Mesothelial cell of epicardium (in vitro differentiated cells): ENCODE data around the gene KEL. TPM values are rescaled to one million over a fixed set of nuclear protein-coding genes. Genes with fewer than 3 reads are reported as not detected.

Source experiments
- DNase-seq, 2 experiments: peaks; one replicate each; pipeline ENCODE4 v3.0.0; 2021; ENCODE audit warnings: low spot score in 2 of 2; ENCODE audit not compliant: unreplicated experiment in 2 of 2
- H3K27ac Mint-ChIP-seq: 2 replicates; pipeline ENCODE4 v1.8.0; 2021; ENCODE audit warnings: mixed read lengths
- H3K27me3 Mint-ChIP-seq: 2 replicates; pipeline ENCODE4 v1.8.0; 2021; ENCODE audit warnings: low read depth, mixed read lengths
- H3K36me3 Mint-ChIP-seq: 2 replicates; pipeline ENCODE4 v1.8.0; 2021; ENCODE audit warnings: mixed read lengths
- H3K4me1 Mint-ChIP-seq: 2 replicates; pipeline ENCODE4 v1.8.0; 2021; ENCODE audit warnings: mixed read lengths
- H3K4me3 Mint-ChIP-seq: 2 replicates; pipeline ENCODE4 v1.8.0; 2021; ENCODE audit warnings: mild to moderate bottlenecking, moderate library complexity, mixed read lengths
- H3K9me3 Mint-ChIP-seq: 2 replicates; pipeline ENCODE4 v1.8.0; 2021; ENCODE audit warnings: mixed read lengths
- CTCF ChIP-seq: fragments of 200-600 bp; sonication (generic); IDR thresholded peaks from one replicate; pipeline ENCODE4 v1.5.0; 2021; ENCODE audit warnings: antibody characterized with exemption; ENCODE audit not compliant: unreplicated experiment
- total RNA-seq: library from RNA; stranded (reverse); gene quantifications from 3 replicates; pipeline ENCODE4 v1.2.1, GENCODE V29; 2021

KEL gene
- total RNA-seq, 1 donor from 2014 or later = 2.3 TPM

- Mint-ChIP-seq H3K27me3 (peaks cover 4% of the 10 kb centered on the region), H3K4me3 (no peak overlapping the region)
Observed at GRCh38 chr7:142960955-142961512, 1.1 kb downstream of the KEL start.

GRCh38 chr7:142959202-142959601, 3.0 kb downstream of the KEL start:
- Mint-ChIP-seq H3K4me3 (no peak overlapping the region), H3K27ac (no peak overlapping the region), H3K36me3 (peaks cover 10% of the 10 kb centered on the region), H3K9me3 (peaks cover 16% of the 10 kb centered on the region), H3K27me3 (peaks cover 4% of the 10 kb centered on the region), H3K4me1 (peaks cover 23% of the 10 kb centered on the region)
- no peak for DNase-seq
- TF ChIP-seq CTCF = no peak

More at GRCh38 chr7:142960955-142961512, 1.1 kb downstream of the KEL start:
- Mint-ChIP-seq H3K9me3 (peaks cover 5% of the 10 kb centered on the region), H3K36me3 (peaks cover 4% of the 10 kb centered on the region), H3K27ac (no peak overlapping the region), H3K4me1 (peaks cover 23% of the 10 kb centered on the region)
- TF ChIP-seq CTCF = peak; percentile 13
- DNase-seq = no peak

GRCh38 chr7:142957723-142958122, 4.4 kb downstream of the KEL start:
- Mint-ChIP-seq H3K27ac (no peak overlapping the region), H3K4me1 (peaks cover 17% of the 10 kb centered on the region), H3K9me3 (peaks cover 23% of the 10 kb centered on the region), H3K27me3 (peaks cover 4% of the 10 kb centered on the region), H3K4me3 (no peak overlapping the region), H3K36me3 (peaks cover 17% of the 10 kb centered on the region)
- no peak for TF ChIP-seq CTCF
- no peak for DNase-seq

- no peak for DNase-seq
- Mint-ChIP-seq H3K27ac (peak overlapping the region; percentile 44), H3K27me3 (peaks cover 4% of the 10 kb centered on the region), H3K9me3 (peaks cover 23% of the 10 kb centered on the region), H3K4me3 (no peak overlapping the region), H3K4me1 (peaks cover 11% of the 10 kb centered on the region), H3K36me3 (peaks cover 17% of the 10 kb centered on the region)
- no peak for TF ChIP-seq CTCF
Observed at GRCh38 chr7:142956951-142957623, 5.1 kb downstream of the KEL start.

GRCh38 chr7:142954680-142955268, 7.4 kb downstream of the KEL start:
- H3K4me3 Mint-ChIP-seq = no peak overlapping the region
- H3K27ac Mint-ChIP-seq = no peak overlapping the region
- no peak for DNase-seq
- peaks cover 10% of the 10 kb centered on the region for H3K4me1 Mint-ChIP-seq
- peaks cover 17% of the 10 kb centered on the region for H3K36me3 Mint-ChIP-seq
- H3K9me3 Mint-ChIP-seq = peaks cover 23% of the 10 kb centered on the region
- TF ChIP-seq CTCF = no peak
- H3K27me3 Mint-ChIP-seq = peaks cover 7% of the 10 kb centered on the region
